COR-L47 (cell line): Measurements from ENCODE around the gene MGME1.
"Not testable (repeated sequence)": the region's sequence is repeated elsewhere in the genome, so short reads cannot be mapped to it uniquely, and the experiment has no call there.

Source experiments
- DNase-seq: peaks from one replicate; lab custom pipeline; 2025; lab: John Stamatoyannopoulos, UW

Gene MGME1

DNA sequence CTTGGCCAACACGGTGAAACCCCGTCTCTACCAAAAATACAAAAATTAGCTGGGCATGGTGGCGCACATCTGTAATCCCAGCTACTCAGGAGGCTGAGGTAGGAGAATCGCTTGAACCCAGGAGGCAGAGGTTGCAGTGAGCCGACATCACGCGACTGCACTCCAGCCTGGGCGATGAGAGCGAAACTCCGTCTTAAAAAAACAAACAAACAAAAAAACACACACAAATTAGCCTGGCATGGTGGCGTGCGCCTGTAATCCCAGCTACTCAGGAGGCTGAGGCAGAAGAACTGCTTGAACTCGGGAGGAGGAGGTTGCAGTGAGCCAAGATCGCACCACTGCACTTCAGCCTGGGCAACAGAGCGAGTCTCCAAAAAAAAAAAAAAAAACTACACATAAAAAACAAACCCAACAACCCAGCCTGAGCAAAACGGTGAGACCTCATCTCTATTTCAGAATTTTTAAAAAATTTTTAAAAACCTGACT lies 8.4 kb upstream of the MGME1 start:
- not testable (repeated sequence) for DNase-seq

DNA sequence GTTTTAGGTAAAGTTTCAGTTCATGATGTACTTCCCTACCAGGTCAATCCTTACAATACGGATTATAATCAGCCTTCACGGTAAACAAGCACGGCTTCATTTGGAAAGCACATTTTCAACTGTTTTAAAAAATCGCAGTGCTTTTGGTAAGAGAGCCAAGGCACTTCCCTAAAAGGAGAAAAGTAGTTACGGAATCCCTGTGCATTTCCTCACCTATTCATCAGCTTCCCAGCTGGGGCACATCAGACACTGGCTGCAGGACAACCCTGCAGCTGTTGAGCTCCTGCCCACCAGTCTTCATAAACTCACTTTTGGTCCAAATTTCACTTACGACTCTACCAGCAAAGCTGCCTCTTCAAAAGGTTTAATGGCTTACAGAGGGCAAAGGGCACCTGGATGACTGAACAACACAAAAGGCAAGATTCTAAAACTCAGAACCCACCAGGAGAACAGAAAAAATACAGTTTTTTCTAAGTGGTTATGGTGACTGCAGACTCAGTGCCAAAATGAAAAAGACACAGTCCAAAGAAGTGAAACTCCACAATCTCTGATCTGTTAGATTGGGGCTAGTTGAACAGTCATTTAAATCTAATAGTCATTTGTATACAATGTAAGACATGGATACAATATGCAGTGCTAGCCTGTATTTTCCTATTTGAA lies 7.8 kb upstream of the MGME1 start:
- no peak for DNase-seq

DNA sequence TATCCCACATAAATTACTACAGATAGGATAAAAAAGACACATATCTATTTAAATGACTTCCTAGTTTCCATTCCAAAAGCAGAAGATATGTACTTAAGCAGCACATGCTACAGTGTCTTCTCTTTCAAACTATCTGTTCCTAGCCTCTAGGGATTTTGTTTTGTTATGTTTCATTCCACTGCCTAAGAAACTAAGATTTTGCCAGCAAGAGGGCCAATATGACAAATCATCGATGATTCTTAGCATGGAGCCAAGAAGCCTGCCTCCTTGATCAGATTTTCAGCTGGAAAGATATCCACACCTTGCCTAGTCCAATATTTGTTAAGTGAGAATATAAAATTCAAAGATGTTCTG lies 7.3 kb upstream of the MGME1 start:
- DNase-seq = no peak

DNA sequence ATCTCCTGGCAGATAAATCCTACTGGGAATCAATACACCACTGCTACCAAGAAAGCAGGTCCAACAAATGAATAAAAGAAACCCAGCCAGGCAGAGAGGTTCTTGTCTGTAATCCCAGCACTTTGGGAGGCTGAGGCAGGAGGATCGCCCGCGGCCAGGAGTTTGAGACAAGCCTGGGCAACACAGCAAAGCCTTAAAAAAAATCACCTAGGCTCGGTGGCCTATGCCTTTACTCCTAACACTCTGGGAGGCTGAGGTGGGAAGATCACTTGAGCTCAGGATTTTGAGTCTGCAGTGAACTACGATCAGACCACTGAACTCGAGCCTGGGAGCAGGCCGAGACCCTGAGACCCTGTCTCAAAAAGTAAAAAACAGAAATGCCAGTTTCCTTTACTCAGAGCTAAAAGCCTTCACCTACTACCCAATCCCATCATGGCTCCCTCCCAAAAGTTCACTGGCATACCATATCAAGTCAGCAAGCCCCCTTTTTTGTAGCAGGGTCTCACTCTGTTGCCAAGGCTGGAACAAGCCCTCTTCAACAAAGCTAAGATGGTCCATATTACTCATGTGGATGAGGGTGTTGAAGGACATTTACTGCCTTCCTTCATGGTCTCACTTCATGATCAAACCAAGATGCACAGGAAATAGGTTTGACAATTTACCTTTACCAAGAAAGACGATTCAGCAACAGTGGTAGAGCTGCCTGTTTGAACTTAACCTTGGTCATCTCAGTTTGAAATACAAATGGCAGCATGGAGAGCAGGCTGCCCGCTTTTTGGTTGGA lies 5.5 kb upstream of the MGME1 start:
- no peak for DNase-seq

DNA sequence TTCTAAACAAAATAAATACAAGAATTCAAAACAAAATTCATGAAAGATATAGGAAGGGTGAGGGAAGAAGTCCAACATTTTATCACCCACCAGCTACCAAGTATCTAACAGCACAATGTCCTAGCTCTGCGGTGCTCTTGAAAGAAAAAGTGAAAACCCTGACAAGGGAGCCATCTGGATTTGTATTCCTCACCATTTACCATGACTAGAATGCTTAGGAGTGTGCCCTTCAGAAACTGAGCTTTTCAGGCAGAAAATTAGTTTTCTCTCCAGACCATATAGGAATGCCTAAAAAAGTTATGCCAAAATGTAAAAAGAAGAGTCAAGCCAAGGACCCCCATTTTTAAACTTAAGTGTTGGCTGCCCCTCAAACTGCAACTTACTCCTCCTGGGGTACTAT lies 4.7 kb upstream of the MGME1 start:
- DNase-seq = no peak

DNA sequence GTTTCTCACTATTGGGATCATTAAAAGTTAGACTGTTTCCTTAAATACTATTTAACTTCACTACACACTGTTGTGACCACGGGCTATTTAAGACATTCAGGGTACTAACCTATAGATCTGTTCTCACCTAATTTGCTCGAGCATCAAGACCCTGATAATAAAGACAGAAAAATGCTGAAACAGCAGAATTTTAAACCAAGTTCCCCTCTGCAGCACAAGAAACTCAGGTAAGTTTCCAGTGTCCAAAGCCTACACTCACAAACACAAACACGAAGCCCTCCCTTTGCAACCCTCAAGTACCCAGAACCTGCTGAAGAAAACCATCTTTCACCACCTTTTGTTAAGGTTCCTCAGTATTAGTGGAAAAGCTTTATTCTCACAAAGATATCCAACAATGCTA lies 4.2 kb upstream of the MGME1 start:
- DNase-seq = no peak

DNA sequence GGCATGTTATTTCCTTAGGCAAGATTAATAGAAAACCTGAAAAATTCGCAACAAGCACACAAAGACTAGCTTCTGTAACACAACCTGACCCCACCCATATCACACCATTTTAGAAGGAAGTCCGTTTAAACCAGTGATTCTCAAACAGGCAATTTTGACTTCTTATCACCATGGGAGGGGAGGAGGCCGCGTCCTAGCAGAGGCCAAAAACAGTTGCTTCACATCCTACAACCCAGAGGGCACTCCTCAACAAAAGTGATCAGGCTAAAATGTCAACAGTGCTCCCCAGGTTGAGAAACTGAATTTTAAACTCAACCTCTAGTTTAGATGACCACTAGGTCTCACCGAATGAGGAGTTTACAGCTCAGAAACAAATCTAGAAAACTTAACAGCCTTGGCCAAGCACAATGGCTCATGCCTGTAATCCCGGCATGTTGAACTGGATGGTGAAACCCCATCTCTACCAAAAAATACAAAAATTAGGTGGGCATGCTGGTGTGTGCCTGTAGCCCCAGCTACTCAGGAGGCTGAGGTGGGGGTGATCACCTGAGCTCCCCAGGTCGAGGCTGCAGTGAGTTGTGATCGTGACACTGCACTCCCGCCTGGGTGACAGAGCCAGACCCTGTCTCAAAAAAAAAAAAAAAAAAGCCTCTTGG lies 3.6 kb upstream of the MGME1 start:
- no peak for DNase-seq

DNA sequence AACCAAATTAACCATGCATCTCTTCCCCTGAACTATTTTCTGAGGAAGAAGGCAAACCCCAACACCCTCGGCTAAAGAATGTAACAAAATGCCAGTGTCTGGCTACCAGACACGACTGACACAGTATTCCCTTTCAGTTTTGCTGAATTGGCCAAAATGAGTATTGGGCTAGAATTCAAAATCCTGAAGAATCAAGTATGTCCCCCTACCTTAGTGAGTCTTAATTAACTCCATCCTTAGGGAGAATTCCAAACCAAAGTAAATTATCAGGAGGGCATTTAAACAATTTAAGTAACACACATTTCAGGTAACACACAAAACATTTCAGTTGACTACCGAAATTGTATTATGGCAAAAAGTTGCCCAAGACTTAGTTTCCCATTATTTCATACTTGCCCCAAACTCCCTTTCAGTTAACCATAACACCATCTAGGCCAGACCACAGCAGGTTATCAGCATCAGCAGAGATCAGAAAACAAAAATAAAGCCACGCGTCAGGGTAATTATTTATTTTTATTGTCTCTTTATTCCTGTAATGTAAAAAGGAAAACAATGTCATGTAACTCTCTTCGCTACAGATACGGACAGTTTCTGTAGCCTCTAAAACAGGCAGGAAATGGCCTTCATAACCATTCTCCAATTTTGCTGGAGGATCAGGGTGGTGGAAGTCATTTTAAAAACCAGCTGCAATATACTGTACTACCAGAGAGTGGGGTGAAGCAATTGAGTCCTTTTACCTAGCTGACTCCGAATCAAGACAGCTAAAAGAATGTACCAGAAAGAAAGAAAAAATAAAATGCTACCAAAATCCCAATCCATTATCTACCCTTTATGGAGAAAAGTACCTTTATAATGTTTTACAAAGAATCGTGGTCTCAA lies 2.1 kb upstream of the MGME1 start:
- no peak for DNase-seq

DNA sequence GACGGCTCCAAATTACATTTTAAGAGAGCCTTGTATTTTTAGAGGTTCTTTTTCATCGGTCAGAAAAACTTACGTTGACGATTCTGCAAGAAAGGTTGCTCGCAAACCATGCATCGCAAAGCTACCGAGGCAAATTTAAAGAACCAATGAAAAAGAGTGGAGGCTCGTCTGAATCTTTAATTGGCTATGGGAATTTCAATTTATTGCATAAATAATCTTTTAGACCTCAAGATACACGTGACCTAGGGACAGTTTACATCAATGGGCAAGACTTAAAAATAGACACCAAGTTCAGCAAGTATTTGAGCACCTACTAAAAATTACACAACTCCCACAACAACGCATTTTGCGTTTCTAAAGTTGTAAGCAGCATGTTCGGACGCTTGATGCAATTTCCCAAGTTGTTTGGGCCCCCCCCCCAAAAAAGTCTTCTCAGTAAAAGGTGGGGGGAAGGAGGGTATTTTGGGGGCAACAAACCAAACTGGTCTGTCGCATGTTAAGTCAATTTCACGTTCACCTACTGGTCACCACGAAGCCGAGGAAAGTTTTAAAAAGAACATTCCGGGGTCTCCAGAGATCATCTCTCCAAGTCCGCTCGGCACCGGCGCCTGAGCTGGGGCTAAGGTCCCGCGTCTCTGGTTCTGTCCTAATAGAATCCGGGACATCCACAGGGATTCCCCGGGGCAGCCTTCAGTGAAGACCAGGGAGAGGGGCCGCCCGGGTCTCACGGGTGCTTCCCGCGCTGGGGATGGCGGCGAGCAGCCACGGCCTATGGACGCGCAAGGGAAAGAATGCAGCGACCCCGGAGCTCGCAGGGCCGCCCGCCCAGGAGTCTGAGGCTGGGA lies 1.1 kb upstream of the MGME1 start:
- DNase-seq = no peak

DNA sequence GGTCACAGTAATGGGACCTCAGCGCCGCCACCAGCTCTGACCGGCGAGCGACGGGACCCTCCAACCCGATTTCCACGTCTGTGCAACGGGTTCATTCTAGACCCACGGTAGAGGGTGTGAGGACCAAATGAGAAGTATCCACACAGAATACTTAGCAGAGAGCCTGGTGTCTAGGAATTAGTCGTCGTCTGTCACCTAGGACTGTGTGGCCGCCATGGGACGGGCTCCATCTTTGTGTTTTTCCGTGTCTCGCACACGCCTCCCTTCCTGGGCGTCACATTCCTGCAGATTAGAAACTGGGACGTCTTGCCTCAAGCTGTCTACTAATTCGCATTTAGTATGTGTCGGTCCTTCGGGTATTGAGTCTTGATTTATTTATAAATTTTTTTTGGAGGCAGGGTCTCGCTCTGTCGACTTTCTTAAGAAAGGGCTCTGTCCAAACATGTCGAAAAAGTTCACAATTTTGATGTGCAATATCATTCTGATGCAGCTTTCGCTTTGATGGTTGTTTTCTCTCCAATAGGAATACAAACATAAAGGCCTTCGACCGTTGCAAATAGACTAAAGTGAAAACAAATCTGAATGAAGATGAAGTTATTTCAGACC lies 563 bp downstream of the MGME1 start:
- no peak for DNase-seq

DNA sequence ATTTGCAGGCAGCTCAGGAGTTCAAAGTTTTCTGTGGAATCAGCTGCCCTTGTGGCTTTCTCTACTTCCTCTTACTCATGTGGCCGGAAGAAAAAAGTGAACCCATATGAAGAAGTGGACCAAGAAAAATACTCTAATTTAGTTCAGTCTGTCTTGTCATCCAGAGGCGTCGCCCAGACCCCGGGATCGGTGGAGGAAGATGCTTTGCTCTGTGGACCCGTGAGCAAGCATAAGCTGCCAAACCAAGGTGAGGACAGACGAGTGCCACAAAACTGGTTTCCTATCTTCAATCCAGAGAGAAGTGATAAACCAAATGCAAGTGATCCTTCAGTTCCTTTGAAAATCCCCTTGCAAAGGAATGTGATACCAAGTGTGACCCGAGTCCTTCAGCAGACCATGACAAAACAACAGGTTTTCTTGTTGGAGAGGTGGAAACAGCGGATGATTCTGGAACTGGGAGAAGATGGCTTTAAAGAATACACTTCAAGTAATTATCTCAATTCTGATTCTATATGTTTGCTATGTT lies 1.1 kb downstream of the MGME1 start:
- no peak for DNase-seq

DNA sequence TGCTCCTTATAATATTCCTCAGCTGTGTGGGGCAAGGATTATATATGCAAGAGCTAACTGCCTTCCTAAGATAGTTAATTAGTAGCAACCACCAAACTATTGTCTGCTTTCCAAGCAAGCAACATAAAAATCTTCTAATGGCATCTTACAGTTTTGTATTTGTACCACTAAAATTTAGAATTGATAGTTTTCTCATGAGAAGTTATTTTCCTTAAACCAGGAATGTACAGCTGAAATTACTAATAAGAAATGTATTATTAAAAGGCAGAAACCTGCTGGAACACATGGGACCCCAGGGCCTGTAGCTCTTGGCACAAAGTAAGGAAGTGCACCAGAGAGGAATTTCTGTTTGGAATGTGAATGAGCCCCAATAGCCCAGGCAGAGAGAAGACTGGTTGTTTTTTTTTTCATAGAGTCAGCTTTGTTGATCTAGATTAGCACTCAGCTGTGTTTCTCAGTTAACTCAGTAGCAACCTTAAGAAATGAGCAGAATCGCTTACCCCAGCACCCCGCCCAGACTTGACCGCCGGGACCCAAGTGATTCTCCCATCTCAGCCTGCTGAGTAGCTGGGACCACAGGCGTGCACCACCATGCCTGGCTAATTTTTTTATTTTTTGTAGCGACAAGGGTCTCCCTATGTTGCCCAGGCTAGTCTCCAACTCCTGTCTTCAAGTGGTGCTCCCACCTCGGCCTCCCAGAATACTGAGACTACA lies 2.6 kb downstream of the MGME1 start:
- no peak for DNase-seq

DNA sequence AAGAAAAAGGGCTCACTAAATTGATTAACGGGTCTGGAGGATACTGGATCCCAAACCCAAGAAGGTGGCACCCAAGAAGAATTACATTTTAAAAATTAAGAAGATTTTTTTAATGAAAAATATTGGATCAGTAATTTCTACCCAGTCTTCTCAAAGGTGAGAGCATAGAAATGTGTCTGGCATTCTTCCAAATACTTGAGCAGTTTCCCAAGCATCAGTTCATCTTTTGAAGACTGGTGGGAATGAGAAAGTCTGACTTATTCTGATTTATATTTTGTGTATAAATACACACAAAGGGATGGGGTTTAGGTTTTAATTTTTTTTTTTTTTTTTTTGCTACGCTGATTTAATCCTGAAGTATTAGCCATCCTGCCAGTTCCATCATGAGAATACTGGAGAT lies 3.3 kb downstream of the MGME1 start:
- no peak for DNase-seq

DNA sequence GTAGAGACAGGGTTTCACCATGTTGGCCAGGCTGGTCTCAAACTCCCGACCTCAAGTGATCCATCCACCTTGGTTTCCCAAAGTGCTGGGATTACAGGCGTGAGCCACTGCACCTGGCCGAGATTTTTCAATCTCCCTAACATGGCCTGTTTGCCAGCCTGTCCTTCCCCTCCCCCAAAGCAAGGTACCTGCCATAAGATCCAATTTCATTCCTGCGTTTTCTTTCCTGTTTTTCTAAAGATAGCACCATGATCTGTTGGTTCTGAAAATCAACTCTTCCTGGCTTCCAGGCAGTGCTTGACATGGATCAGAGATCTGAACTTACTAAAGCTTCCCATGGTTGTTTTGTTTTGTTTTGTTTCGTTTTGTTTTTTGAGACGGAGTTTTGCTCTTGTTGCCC lies 7.5 kb downstream of the MGME1 start:
- no peak for DNase-seq

DNA sequence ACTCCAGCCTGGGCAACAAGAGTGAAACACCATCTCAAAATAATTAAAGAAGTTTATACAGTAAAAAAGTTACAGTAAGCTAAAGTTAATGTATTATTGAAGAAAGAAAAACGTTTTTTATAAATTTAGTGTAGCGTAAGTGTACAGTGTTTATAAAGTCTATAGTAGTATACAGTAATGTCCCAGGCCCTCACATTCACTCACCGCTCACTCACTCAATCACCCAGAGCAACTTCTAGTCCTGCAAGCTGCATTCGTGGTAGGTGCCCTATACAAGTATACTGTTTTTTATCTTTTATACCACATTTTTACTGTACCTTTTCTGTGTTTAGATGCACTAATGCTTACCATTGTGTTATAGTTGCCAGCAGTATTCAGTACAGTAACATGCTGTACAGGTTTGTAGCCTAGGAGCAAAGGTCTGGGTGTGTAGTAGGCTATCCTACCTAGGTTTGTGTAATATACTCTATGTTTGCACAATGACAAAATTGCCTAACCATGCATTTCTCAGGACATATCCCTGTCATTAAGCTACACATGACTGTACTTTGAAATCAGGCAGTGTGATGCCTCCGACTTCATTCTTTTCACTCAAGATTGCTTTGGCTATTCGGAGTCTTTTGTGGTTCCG lies 16.7 kb downstream of the MGME1 start:
- DNase-seq = no peak

DNA sequence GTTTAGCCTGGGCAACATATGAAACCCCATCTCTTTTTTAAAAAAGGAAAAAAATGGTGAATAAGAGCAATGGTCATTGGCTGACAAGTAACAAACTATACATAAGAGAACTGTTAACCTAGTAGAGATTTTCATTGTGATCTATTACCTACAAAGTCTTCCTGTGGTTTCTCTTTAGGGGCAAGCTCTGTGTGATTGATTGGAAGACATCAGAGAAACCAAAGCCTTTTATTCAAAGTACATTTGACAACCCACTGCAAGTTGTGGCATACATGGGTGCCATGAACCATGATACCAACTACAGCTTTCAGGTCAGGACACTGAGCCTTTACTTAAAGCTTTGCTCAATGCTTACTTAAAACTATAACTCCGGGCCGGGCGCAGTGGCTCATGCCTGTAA lies 19.2 kb downstream of the MGME1 start:
- DNase-seq = no peak

DNA sequence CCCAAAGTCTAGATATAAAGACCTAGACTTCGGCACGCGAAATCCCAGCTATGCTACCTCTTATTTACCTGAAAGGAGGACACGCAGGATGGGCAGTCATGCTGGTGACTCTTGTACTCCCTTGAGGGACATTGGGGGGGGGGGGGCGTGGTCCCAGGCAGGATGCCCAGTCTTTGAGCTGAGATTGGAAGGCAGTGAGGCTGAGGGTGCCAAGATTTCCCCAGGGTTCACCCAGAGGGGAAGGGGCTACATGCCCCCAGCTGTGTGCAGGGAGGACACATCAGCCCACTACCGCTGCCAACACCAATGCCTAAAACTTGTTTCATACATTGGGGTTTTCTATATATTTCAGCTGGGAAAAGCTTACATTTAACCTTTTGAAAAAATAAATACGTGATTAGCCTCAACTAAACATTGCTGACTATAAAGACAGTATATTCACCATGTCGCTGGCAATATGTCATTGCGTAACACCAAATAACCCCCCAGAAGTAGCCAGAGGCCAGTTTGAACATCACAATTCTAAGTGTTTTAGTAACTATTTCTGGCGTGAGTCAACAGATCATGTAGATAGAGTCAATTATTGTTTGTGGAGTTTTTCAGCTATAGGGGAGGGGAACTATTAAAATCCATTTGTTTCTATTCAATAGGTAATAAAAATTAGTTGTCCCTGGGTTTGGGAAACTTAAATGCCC lies 21.6 kb downstream of the MGME1 start:
- DNase-seq = no peak

DNA sequence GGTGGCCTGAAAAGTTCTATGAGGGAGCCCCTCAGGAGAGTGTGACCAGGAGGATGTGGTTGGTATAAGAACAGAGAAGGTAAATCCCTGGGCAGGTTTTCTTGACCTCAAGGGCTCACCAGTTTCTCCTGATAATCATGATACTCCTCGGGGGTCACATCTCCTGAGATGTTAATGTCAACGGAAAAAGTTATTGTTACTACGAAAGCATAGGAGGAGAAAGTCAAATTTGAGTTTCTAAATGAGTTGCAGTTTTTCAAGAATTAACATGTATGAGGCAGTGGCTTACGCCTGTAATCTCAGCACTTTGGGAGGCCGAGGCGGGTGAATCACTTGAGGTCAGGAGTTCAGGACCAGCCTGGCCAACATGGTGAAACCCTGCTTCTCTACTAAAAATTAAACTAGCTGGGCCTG lies 23.4 kb downstream of the MGME1 start:
- DNase-seq = no peak
